K562 (cell line): ENCODE results near the gene CIAO2B. TPM values are rescaled to one million over a fixed set of nuclear protein-coding genes. Genes with fewer than 3 reads are reported as not detected.

Experiments used
- CCNT2 ChIP-seq: IDR thresholded peaks from 2 replicates; pipeline ENCODE4 v1.6.1; 2011; ENCODE audit warnings: borderline replicate concordance, low read depth, mild to moderate bottlenecking, moderate library complexity, mixed read lengths, low read length; ENCODE audit not compliant: insufficient read length; ENCODE audit errors: extremely low read depth
- CEBPG ChIP-seq, 3 experiments: fragments of 200-800 bp in 1 of 3; sonication (Bioruptor generic) in 1 of 3; sonication (generic) in 1 of 3; formaldehyde crosslinking in 1 of 3; IDR thresholded peaks in 2 of 3; conservative IDR thresholded peaks in 1 of 3; 2 replicates each; pipeline versions ENCODE4 v1.6.1 to v1.8.0; 2016 to 2022; ENCODE audit warnings: missing compliant biosample characterization in 2 of 3, missing genetic modification characterization in 2 of 3, mild to moderate bottlenecking in 1 of 3, missing genetic modification reagents in 1 of 3
- CREB5 ChIP-seq: fragments of 250-450 bp; sonication (Bioruptor Pico); IDR thresholded peaks from 2 replicates; pipeline ENCODE4 v1.5.0; 2020; ENCODE audit warnings: mild to moderate bottlenecking
- ILK ChIP-seq: fragments of 450-650 bp; IDR thresholded peaks from 2 replicates; pipeline ENCODE4 v1.6.1; 2016; ENCODE audit warnings: missing genetic modification characterization, low read depth, mild to moderate bottlenecking, missing compliant biosample characterization, moderate library complexity, borderline replicate concordance
- PRDM10 ChIP-seq: fragments of 450-650 bp; IDR thresholded peaks from 2 replicates; pipeline ENCODE4 v1.6.1; 2018; ENCODE audit not compliant: partially characterized antibody
- SMC3 ChIP-seq: conservative IDR thresholded peaks from 2 replicates; pipeline ENCODE4 v1.6.1; 2011; ENCODE audit warnings: low read depth, low read length, improper control_type of control experiment; ENCODE audit not compliant: insufficient read depth
- SPI1 ChIP-seq: IDR thresholded peaks from 2 replicates; pipeline ENCODE4 v1.6.1; 2011; ENCODE audit warnings: low read depth, low read length, control low read depth, borderline replicate concordance
- TFAM ChIP-seq: fragments of 250-450 bp; sonication (Bioruptor Pico); conservative IDR thresholded peaks from 2 replicates; pipeline ENCODE4 v1.5.0; 2021; ENCODE audit warnings: mild to moderate bottlenecking, moderate library complexity
- THRB ChIP-seq: fragments of 450-650 bp; formaldehyde crosslinking; conservative IDR thresholded peaks from 2 replicates; pipeline ENCODE4 v1.4.0; 2022; ENCODE audit warnings: mild to moderate bottlenecking, missing genetic modification characterization
- ZFPM2 ChIP-seq: fragments of 250-450 bp; sonication (Bioruptor Pico); IDR thresholded peaks from 2 replicates; pipeline ENCODE4 v1.5.1; 2022; ENCODE audit warnings: mild to moderate bottlenecking
- ZKSCAN8 ChIP-seq: fragments of 200-800 bp; sonication (Bioruptor generic); IDR thresholded peaks from 2 replicates; pipeline ENCODE4 v1.6.1; 2016; ENCODE audit warnings: missing genetic modification characterization, missing compliant biosample characterization
- ZNF3 ChIP-seq: fragments of 250-450 bp; sonication (Bioruptor Pico); IDR thresholded peaks from 2 replicates; pipeline ENCODE4 v1.5.0; 2021; ENCODE audit warnings: mild to moderate bottlenecking, moderate library complexity
- polyA plus RNA-seq, 8 experiments: library from polyadenylated mRNA; depleted of rRNA in 4 of 8; stranded (reverse) in 5 of 8; unstranded in 3 of 8; fragments of >200 nt; fragmentation: Nextera tagmentation in 2 of 8; fragmentation: Illumina TruSeq in 1 of 8; extraction: Ambion mirVana in 2 of 8; extraction: Trizol in 1 of 8; gene quantifications; 2 replicates each; pipeline versions ENCODE4 v1.2.1 to v1.2.3, GENCODE V29; 2011 to 2014; ENCODE audit warnings: inconsistent platforms in 1 of 8, missing spikeins in 1 of 8
- total RNA-seq, 7 experiments: library from RNA; depleted of rRNA in 6 of 7; stranded (reverse); fragments of >200 nt in 6 of 7; fragmentation: Illumina TruSeq in 2 of 7; extraction: Trizol in 2 of 7; gene quantifications; 2 replicates each; pipeline versions ENCODE4 v1.2.1 to v1.2.3, GENCODE V29; 2011 to 2021; ENCODE audit warnings: low replicate concordance in 1 of 7
- TF ChIP-seq, protein P1 (sequence below): IDR thresholded peaks from 2 replicates; pipeline ENCODE4 v1.6.1; 2011; ENCODE audit warnings: borderline replicate concordance, low read depth, mild to moderate bottlenecking, moderate library complexity, low read length; ENCODE audit not compliant: insufficient read depth, poor library complexity, severe bottlenecking

Gene CIAO2B
- total and polyA plus RNA-seq, 9 of the 15 experiments (the other 6 are each of a cell fraction or from before 2014, with no cell fraction given), result 86.8 to 182 (median 113) TPM

DNA sequence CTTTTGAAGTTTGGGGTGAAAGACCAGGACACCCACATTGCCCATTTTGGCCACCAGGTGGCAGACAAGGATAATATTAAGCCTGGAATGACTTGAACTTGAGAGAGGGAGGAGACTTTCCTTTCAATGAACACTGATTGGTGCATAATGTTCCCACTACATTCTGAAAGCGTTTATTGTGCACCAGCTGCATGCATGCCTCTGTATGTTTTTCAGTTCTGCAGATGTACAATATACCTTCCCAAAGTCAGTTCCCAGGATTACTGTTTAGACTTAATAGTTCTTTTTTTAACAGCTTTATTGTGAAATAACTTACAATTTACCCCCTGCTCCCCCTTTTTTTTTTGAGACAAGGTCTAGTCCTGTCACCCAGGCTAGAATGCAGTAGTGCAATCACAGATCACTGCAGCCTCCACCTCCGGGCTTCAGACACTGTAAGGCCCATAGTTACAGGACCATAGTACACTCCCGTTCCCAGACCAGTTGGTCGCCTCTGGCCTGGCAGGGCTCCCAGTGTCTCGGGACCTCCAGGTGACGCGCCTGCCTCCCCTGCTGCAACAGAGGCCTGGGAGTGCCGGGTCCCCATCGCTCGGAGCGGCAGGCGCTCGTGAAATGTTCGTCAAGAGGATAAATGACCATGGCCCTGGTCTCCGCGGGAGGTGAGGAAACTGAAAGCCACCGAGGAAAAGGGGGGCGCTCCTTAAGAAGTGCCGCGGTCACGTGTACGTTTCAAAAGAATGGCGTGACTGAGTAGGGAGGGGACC lies 13.3 kb upstream of the CIAO2B start (continued):
- TF ChIP-seq, protein P1, sequence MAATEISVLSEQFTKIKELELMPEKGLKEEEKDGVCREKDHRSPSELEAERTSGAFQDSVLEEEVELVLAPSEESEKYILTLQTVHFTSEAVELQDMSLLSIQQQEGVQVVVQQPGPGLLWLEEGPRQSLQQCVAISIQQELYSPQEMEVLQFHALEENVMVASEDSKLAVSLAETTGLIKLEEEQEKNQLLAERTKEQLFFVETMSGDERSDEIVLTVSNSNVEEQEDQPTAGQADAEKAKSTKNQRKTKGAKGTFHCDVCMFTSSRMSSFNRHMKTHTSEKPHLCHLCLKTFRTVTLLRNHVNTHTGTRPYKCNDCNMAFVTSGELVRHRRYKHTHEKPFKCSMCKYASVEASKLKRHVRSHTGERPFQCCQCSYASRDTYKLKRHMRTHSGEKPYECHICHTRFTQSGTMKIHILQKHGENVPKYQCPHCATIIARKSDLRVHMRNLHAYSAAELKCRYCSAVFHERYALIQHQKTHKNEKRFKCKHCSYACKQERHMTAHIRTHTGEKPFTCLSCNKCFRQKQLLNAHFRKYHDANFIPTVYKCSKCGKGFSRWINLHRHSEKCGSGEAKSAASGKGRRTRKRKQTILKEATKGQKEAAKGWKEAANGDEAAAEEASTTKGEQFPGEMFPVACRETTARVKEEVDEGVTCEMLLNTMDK, result peak; percentile 39
- TF ChIP-seq PRDM10 (peak; percentile 55), ZKSCAN8 (CRISPR knock-in tag) (peak; percentile 98), ZFPM2 (CRISPR knock-in tag) (no peak), CEBPG (CRISPR knock-in tag; IDR thresholded peaks at IDR 0.05) (no peak), CEBPG (tag; conservative IDR thresholded peaks at IDR 0.05 in 1 of 2, IDR thresholded peaks at IDR 0.05 in 1 of 2) (peak in 1 of 2 experiments; percentile 47; a peak in 1 of 4 replicates), SMC3 (peak; percentile 87), SPI1 (no peak), THRB (CRISPR knock-in tag) (0 out of 2 replicates have a peak, but pooled peaks have one; percentile 9), CREB5 (CRISPR knock-in tag) (no peak), CCNT2 (no peak), ZNF3 (CRISPR knock-in tag) (no peak), ILK (no peak), TFAM (no peak)
